Measurements from ENCODE around the gene CELF4.

GRCh38 chr18:37320317-37320716 is 245.3 kb downstream of the CELF4 start:
- TF ChIP-seq, protein P1, sequence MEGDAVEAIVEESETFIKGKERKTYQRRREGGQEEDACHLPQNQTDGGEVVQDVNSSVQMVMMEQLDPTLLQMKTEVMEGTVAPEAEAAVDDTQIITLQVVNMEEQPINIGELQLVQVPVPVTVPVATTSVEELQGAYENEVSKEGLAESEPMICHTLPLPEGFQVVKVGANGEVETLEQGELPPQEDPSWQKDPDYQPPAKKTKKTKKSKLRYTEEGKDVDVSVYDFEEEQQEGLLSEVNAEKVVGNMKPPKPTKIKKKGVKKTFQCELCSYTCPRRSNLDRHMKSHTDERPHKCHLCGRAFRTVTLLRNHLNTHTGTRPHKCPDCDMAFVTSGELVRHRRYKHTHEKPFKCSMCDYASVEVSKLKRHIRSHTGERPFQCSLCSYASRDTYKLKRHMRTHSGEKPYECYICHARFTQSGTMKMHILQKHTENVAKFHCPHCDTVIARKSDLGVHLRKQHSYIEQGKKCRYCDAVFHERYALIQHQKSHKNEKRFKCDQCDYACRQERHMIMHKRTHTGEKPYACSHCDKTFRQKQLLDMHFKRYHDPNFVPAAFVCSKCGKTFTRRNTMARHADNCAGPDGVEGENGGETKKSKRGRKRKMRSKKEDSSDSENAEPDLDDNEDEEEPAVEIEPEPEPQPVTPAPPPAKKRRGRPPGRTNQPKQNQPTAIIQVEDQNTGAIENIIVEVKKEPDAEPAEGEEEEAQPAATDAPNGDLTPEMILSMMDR (IDR thresholded peaks at IDR 0.05) = no peak
- TF ChIP-seq POLR2A (IDR thresholded peaks at IDR 0.05) (no peak), EP300 (IDR thresholded peaks at IDR 0.05) (no peak)

Measured in upper lobe of left lung (tissue), 4 donors.